OCI-LY1 (cell line): ENCODE data around the gene LY6G5C.

Experiments used
- H2AFZ ChIP-seq: fragments of 200-600 bp; sonication (generic), shearing (Covaris generic); 2 replicates; pipeline ENCODE4 v1.6.0; 2014; ENCODE audit warnings: antibody characterized with exemption, mild to moderate bottlenecking, low read length
- H3F3A ChIP-seq: fragments of 200-600 bp; sonication (generic), shearing (Covaris generic); 2 replicates; pipeline ENCODE4 v1.6.0; 2014; ENCODE audit warnings: mild to moderate bottlenecking, antibody characterized with exemption, low read length, moderate library complexity; ENCODE audit not compliant: insufficient read depth
- H3K27ac ChIP-seq: fragments of 200-600 bp; sonication (generic); 2 replicates; pipeline ENCODE4 v1.5.1; 2014; ENCODE audit warnings: low read length, mixed run types, mild to moderate bottlenecking, low read depth; ENCODE audit not compliant: poor library complexity, severe bottlenecking
- H3K27me3 ChIP-seq: fragments of 200-600 bp; sonication (generic); 2 replicates; pipeline ENCODE4 v1.6.0; 2014; ENCODE audit warnings: antibody characterized with exemption, mild to moderate bottlenecking, low read length, moderate library complexity; ENCODE audit not compliant: insufficient read depth
- H3K36me3 ChIP-seq: fragments of 200-600 bp; sonication (generic); 2 replicates; pipeline ENCODE4 v1.6.1; 2014; ENCODE audit warnings: mild to moderate bottlenecking, antibody characterized with exemption, low read length, moderate library complexity, mixed read lengths; ENCODE audit not compliant: insufficient read depth
- H3K4me1 ChIP-seq: fragments of 200-600 bp; sonication (generic); 2 replicates; pipeline ENCODE4 v1.5.1; 2014; ENCODE audit warnings: mild to moderate bottlenecking, low read length, moderate library complexity; ENCODE audit not compliant: insufficient read depth, severe bottlenecking
- H3K4me2 ChIP-seq: fragments of 200-600 bp; sonication (generic), shearing (Covaris generic); 2 replicates; pipeline ENCODE4 v1.6.1; 2014; ENCODE audit warnings: low read length
- H3K4me3 ChIP-seq: fragments of 200-600 bp; sonication (generic); 2 replicates; pipeline ENCODE4 v1.5.1; 2014; ENCODE audit warnings: low read length, low read depth, mild to moderate bottlenecking, mixed read lengths; ENCODE audit not compliant: poor library complexity, severe bottlenecking
- H3K79me2 ChIP-seq: fragments of 200-600 bp; shearing (Covaris generic); 2 replicates; pipeline ENCODE4 v1.6.1; 2016; ENCODE audit warnings: mixed run types, low read length, mixed read lengths; ENCODE audit not compliant: insufficient read depth
- H3K9ac ChIP-seq: fragments of 200-600 bp; sonication (generic), shearing (Covaris generic); 2 replicates; pipeline ENCODE4 v1.6.1; 2014; ENCODE audit warnings: mild to moderate bottlenecking, low read length, mixed read lengths
- H3K9me2 ChIP-seq: fragments of 200-600 bp; sonication (generic), shearing (Covaris generic); 2 replicates; pipeline ENCODE4 v1.6.1; 2014; ENCODE audit warnings: low read depth, mild to moderate bottlenecking, low read length, mixed read lengths
- H3K9me3 ChIP-seq: fragments of 200-600 bp; shearing (Covaris generic); 2 replicates; pipeline ENCODE4 v1.6.1; 2014; ENCODE audit warnings: low read length, mixed read lengths
- H4K20me1 ChIP-seq: fragments of 200-600 bp; sonication (generic), shearing (Covaris generic); 2 replicates; pipeline ENCODE4 v1.6.0; 2016; ENCODE audit warnings: mild to moderate bottlenecking, low read length; ENCODE audit not compliant: insufficient read depth
- CTCF ChIP-seq: fragments of 200-600 bp; sonication (generic), shearing (Covaris generic); IDR thresholded peaks from 2 replicates; pipeline ENCODE4 v1.5.1; 2017; ENCODE audit warnings: mild to moderate bottlenecking, antibody characterized with exemption, low read length, moderate library complexity, mixed read lengths
- EZH2 ChIP-seq: fragments of 200-600 bp; sonication (generic), shearing (Covaris generic); IDR thresholded peaks from 2 replicates; pipeline ENCODE4 v1.8.0; 2017; ENCODE audit warnings: borderline replicate concordance, mixed run types, mild to moderate bottlenecking, antibody characterized with exemption, low read length, moderate library complexity, mixed read lengths

The LY6G5C gene

GRCh38 chr6:31691564-31692108, 10.8 kb upstream of the LY6G5C start:
- Histone ChIP-seq H3F3A (no peaks in the 10 kb centered on the region), H3K27ac (no peak overlapping the region), H3K27me3 (no peaks in the 10 kb centered on the region), H2AFZ (no peak overlapping the region), H3K36me3 (peaks cover 70% of the 10 kb centered on the region), H3K79me2 (no peaks in the 10 kb centered on the region), H3K4me3 (no peak overlapping the region), H3K9me3 (no peaks in the 10 kb centered on the region), H3K4me2 (no peak overlapping the region), H3K9me2 (no peaks in the 10 kb centered on the region), H3K9ac (no peak overlapping the region), H3K4me1 (peaks cover 8% of the 10 kb centered on the region), H4K20me1 (no peaks in the 10 kb centered on the region)
- TF ChIP-seq CTCF (no peak), EZH2 (no peak)

- no peak overlapping the region for H3K9ac ChIP-seq
- H3K4me2 ChIP-seq: no peak overlapping the region
- no peaks in the 10 kb centered on the region for H3K9me2 ChIP-seq
- no peak for TF ChIP-seq CTCF
- no peak for TF ChIP-seq EZH2
- H3K9me3 ChIP-seq: no peaks in the 10 kb centered on the region
- no peak overlapping the region for H3K27ac ChIP-seq
- H4K20me1 ChIP-seq: no peaks in the 10 kb centered on the region
- no peak overlapping the region for H3K4me3 ChIP-seq
- H2AFZ ChIP-seq: no peak overlapping the region
- H3K36me3 ChIP-seq: peaks cover 73% of the 10 kb centered on the region
- H3F3A ChIP-seq: no peaks in the 10 kb centered on the region
- no peaks in the 10 kb centered on the region for H3K79me2 ChIP-seq
- H3K4me1 ChIP-seq: peaks cover 8% of the 10 kb centered on the region
- H3K27me3 ChIP-seq: no peaks in the 10 kb centered on the region
Observed at GRCh38 chr6:31691078-31691463, 10.2 kb upstream of the LY6G5C start.

GRCh38 chr6:31690231-31691077, 9.6 kb upstream of the LY6G5C start:
- H3K27me3 ChIP-seq: no peaks in the 10 kb centered on the region
- peaks cover 8% of the 10 kb centered on the region for H3K4me1 ChIP-seq
- no peaks in the 10 kb centered on the region for H3K9me2 ChIP-seq
- no peak overlapping the region for H3K4me3 ChIP-seq
- H3K79me2 ChIP-seq: no peaks in the 10 kb centered on the region
- no peak overlapping the region for H3K27ac ChIP-seq
- no peak overlapping the region for H3K9ac ChIP-seq
- TF ChIP-seq EZH2: no peak
- no peak for TF ChIP-seq CTCF
- H3K9me3 ChIP-seq: no peaks in the 10 kb centered on the region
- no peak overlapping the region for H3K4me2 ChIP-seq
- no peaks in the 10 kb centered on the region for H4K20me1 ChIP-seq
- H3F3A ChIP-seq: no peaks in the 10 kb centered on the region
- H3K36me3 ChIP-seq: peaks cover 78% of the 10 kb centered on the region
- no peak overlapping the region for H2AFZ ChIP-seq
